ENCODE measurements around the gene DDA1. TPM values are rescaled to one million over a fixed set of nuclear protein-coding genes. Genes with fewer than 3 reads are reported as not detected.

DDA1 gene
- total and polyA plus RNA-seq, 2 of the 13 experiments (the other 11 are each of a cell fraction or from before 2014, with no cell fraction given), result 24.5 to 26.0 TPM

DNA sequence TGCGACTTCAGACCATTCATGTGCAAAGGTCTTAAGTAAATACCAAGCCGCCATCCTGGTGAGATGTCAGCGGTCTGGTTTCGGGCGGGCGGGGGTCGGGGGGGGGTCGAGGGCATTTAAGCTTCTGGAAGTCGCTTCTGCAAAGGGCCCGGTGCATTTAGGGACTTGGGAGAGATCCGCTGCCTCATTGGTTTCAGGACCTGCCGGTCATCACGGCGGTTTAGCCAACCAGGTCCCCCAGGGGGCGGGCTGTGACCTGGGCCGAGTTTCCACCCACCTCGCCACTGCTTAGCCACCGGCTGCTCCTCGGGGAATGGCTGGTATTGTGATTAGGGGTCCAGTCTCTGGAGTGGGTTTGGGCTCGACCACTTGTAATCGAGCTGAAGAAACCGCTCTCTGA is 19.9 kb upstream of the DDA1 start (continued):
- TF ChIP-seq, protein P1, sequence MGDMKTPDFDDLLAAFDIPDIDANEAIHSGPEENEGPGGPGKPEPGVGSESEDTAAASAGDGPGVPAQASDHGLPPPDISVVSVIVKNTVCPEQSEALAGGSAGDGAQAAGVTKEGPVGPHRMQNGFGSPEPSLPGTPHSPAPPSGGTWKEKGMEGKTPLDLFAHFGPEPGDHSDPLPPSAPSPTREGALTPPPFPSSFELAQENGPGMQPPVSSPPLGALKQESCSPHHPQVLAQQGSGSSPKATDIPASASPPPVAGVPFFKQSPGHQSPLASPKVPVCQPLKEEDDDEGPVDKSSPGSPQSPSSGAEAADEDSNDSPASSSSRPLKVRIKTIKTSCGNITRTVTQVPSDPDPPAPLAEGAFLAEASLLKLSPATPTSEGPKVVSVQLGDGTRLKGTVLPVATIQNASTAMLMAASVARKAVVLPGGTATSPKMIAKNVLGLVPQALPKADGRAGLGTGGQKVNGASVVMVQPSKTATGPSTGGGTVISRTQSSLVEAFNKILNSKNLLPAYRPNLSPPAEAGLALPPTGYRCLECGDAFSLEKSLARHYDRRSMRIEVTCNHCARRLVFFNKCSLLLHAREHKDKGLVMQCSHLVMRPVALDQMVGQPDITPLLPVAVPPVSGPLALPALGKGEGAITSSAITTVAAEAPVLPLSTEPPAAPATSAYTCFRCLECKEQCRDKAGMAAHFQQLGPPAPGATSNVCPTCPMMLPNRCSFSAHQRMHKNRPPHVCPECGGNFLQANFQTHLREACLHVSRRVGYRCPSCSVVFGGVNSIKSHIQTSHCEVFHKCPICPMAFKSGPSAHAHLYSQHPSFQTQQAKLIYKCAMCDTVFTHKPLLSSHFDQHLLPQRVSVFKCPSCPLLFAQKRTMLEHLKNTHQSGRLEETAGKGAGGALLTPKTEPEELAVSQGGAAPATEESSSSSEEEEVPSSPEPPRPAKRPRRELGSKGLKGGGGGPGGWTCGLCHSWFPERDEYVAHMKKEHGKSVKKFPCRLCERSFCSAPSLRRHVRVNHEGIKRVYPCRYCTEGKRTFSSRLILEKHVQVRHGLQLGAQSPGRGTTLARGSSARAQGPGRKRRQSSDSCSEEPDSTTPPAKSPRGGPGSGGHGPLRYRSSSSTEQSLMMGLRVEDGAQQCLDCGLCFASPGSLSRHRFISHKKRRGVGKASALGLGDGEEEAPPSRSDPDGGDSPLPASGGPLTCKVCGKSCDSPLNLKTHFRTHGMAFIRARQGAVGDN (CRISPR knock-in tag; IDR thresholded peaks at IDR 0.05), result peak; percentile 21; the same call in 1 of the 2 replicates
- TF ChIP-seq MLLT10 (CRISPR knock-in tag; IDR thresholded peaks at IDR 0.05) (no peak), NFYC (CRISPR knock-in tag; IDR thresholded peaks at IDR 0.05) (peak; percentile 88)

DNA sequence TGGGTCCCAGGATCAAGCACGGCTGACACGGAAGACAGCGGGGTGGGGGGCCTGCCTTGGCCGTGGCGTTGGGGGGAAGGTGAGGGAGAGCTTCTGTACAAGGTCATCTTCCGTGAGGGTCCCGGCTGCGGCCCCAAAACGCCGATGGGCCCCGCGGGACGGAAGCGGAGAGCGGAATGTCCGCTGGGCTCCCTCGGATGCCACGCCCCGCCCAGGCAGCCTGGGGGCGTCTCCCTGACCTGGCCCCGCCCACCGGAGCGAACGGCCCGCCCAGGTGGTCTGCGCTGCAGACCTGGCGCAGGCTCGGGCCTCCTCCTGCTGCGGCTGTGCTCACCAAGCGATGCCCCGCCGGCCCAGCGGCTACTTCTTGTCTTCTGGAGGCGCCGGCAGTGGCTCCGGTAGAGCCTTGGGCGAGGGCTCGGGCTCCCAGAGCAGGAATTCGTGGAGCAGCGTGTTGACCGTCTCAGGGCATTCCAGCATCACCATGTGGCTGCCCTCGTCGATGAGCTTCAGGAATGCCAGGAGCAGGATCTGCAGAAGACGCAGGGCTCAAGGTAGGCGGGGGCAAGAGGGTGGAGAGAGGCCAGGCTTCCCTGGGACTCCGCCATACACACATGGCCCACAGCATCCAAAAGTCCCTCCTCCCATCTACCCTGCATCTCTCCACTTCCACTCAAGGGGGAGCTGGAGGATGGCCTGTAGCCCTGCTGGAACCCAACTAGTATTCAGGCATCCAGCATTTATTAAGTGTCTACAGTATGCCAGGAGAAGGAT is 16.9 kb upstream of the DDA1 start:
- no peak overlapping the region for H3K27ac ChIP-seq (ENCODE audit: extremely low read length, insufficient read depth, low read length)
- TF ChIP-seq TEAD3 (CRISPR knock-in tag; optimal IDR thresholded peaks at IDR 0.05; ENCODE audit: borderline replicate concordance), result peak; percentile 18
- no peak for TF ChIP-seq BRCA1 (CRISPR knock-in tag; IDR thresholded peaks at IDR 0.05)
- TF ChIP-seq, protein P2, sequence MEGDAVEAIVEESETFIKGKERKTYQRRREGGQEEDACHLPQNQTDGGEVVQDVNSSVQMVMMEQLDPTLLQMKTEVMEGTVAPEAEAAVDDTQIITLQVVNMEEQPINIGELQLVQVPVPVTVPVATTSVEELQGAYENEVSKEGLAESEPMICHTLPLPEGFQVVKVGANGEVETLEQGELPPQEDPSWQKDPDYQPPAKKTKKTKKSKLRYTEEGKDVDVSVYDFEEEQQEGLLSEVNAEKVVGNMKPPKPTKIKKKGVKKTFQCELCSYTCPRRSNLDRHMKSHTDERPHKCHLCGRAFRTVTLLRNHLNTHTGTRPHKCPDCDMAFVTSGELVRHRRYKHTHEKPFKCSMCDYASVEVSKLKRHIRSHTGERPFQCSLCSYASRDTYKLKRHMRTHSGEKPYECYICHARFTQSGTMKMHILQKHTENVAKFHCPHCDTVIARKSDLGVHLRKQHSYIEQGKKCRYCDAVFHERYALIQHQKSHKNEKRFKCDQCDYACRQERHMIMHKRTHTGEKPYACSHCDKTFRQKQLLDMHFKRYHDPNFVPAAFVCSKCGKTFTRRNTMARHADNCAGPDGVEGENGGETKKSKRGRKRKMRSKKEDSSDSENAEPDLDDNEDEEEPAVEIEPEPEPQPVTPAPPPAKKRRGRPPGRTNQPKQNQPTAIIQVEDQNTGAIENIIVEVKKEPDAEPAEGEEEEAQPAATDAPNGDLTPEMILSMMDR (CRISPR knock-in tag; IDR thresholded peaks at IDR 0.05), result peak; percentile 71
- TF ChIP-seq HDAC2 (CRISPR knock-in tag; IDR thresholded peaks at IDR 0.05), result 0 out of 2 replicates have a peak, but pooled peaks have one; percentile 13
- TF ChIP-seq, protein P1 (CRISPR knock-in tag; IDR thresholded peaks at IDR 0.05), result peak; percentile 20; the same call in 1 of the 2 replicates
- TF ChIP-seq SMC3 (IDR thresholded peaks at IDR 0.05; ENCODE audit: low read length), result peak; percentile 58
- peak; percentile 46 for TF ChIP-seq RAD21 (CRISPR knock-in tag; IDR thresholded peaks at IDR 0.05)
- TF ChIP-seq TOE1 (CRISPR knock-in tag; IDR thresholded peaks at IDR 0.05), result no peak
- TF ChIP-seq ZKSCAN8 (CRISPR knock-in tag; IDR thresholded peaks at IDR 0.05; ENCODE audit: borderline replicate concordance), result peak; percentile 100
- TF ChIP-seq STAG1 (CRISPR knock-in tag; IDR thresholded peaks at IDR 0.05), result peak; percentile 68

More for the DNA sequence above, 16.9 kb upstream of the DDA1 start:
- H3K9me3 ChIP-seq (ENCODE audit: low read length), result no peaks in the 10 kb centered on the region
- CTCF ChIA-PET (ENCODE audit: low intra/inter-chr PET ratio, low total read pairs), result interaction anchor here (0.6 to 1.0 kb wide), 2 partner anchors 13 to 92 kb away, joined by 3 to 4 read pairs; partner anchors contain the start of gene MRPL34
- POLR2A ChIA-PET, result interaction anchor here (0.6 kb wide), 1 partner anchor 89 kb away, joined by 3 read pairs; no protein-coding TSS in a partner anchor
- H3K4me1 ChIP-seq (ENCODE audit: insufficient read depth, low read length), result no peaks in the 10 kb centered on the region
- FAIRE-seq (peak; percentile 15), ATAC-seq (peak; percentile 80), DNase-seq (ENCODE audit: low spot score) (peak; percentile 51)
- no peak overlapping the region for H2AFZ ChIP-seq (ENCODE audit: low read length)
- no peaks in the 10 kb centered on the region for H3K27me3 ChIP-seq (ENCODE audit: control insufficient read depth in 1 of 2, insufficient read depth in 2 of 2, low read length in 2 of 2)
- BruUV-seq (replicated peaks), result no TSS peak
- no peak overlapping the region for H3K4me3 ChIP-seq (replicated peaks in 1 of 3; ENCODE audit: insufficient read depth in 1 of 3, low read depth in 2 of 3, low read length in 3 of 3)
- no peak overlapping the region for H3K4me2 ChIP-seq (ENCODE audit: low read depth, low read length)
- WGBS (ENCODE audit: low lambda C conversion rate), result 94% methylated on average over 13 of the region's 46 CpGs
- H3K79me2 ChIP-seq (ENCODE audit: insufficient read depth, low read length), result no peaks in the 10 kb centered on the region
- no peaks in the 10 kb centered on the region for H4K20me1 ChIP-seq (ENCODE audit: insufficient read depth, low read length)
- intact Hi-C loops (cut with micrococcal nuclease; ENCODE audit: unreplicated experiment), result no loop called here
- H3K36me3 ChIP-seq (replicated peaks in 1 of 2; ENCODE audit: control insufficient read depth in 1 of 2, insufficient read depth in 2 of 2, low read length in 2 of 2), result no peaks in the 10 kb centered on the region
- no peak overlapping the region for H3K9ac ChIP-seq (ENCODE audit: insufficient read depth, low read depth, low read length)
- in situ Hi-C loops (cut with HindIII; ENCODE audit: extremely low pct_ligation_motif_present, low pct_unique_long_range_greater_than_20kb), result no loop called here
